SW480 (cell line): ENCODE results near the gene MAN2A2.

Experiments
- DNase-seq: peaks from one replicate; pipeline ENCODE4 v3.0.0-alpha.2; 2016; ENCODE audit warnings: low spot score

The MAN2A2 gene

DNA sequence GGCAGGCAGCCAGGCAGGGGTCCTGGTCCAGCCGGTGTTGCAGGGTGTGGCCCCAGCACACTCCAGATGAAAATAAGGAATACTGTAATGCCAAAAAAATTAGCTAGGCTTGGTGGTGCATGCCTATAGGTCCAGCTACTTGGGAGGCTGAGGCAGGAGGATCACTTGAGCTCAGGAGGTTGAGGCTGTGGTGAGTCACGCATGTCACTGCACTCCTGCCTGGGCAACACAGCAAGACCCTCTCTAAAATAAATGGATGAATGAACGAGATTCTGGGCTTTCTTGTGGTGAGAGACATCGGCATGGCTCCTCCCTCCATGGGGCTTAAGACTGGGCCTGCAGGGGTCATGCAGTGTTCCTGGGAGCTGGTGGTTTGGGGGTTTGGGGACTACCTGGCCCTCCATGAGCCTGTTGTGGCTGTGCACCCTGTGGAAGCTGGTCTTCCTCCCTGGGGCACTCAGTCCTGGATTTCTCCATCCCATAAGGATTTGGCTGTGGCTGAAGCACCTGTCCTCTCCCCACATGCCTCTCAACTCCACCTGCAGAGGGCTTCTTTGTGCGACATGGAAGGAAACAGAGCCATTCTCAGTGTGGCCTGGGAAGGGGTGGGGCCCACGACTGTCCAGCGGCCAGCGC lies 44.0 kb downstream of the MAN2A2 start:
- DNase-seq = no peak

GRCh38 chr15:90947577-90948357 lies 44.7 kb downstream of the MAN2A2 start:
- no peak for DNase-seq

GRCh38 chr15:90948506-90948905 lies 45.4 kb downstream of the MAN2A2 start:
- no peak for DNase-seq

DNA sequence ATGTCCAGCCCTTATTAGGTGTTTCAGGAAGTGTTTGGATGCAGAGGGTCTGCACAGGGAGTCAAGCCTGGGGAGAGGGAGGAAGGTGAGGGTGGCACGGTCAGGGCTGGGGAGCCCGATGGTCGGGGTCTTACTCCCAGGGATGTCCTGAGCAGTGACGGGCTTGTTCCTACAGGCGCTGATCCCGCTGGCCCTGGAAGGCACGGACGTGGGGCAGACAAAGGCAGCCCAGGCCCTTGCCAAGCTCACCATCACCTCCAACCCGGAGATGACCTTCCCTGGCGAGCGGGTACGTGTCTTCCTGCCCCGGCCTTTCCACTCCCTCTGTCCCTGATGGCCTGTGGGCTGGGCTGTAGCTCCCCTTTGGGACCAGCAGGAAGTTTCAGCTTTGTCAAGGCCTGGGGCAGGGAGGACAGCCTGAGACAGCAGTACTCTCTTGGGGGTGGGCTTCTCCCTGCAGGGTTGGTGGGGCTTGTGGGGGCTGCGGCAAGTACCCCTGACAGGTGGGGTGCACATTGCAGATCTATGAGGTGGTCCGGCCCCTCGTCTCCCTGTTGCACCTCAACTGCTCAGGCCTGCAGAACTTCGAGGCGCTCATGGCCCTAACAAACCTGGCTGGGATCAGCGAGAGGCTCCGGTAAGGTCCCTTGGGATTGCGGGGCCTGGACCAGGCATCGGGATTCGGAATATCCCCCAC lies 47.0 kb downstream of the MAN2A2 start:
- no peak for DNase-seq

GRCh38 chr15:90950676-90951075 lies 47.6 kb downstream of the MAN2A2 start:
- no peak for DNase-seq

DNA sequence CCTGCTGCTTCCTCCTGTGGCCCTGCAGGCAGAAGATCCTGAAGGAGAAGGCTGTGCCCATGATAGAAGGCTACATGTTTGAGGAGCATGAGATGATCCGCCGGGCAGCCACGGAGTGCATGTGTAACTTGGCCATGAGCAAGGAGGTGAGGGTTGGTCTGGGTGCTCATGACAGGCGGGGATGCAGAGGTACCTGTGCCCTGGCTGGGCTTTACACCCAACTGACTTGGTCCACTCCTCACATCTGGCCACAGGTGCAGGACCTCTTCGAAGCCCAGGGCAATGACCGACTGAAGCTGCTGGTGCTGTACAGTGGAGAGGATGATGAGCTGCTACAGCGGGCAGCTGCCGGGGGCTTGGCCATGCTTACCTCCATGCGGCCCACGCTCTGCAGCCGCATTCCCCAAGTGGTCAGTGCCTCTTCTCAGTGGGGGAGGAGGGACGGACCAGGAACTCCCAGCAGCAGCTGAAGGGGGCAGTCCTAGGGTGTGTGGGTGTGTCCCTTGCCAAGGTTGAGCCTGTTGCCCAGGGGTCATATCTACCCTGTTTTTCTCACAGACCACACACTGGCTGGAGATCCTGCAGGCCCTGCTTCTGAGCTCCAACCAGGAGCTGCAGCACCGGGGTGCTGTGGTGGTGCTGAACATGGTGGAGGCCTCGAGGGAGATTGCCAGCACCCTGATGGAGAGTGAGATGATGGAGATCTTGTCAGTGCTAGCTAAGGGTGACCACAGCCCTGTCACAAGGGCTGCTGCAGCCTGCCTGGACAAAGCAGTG lies 50.0 kb downstream of the MAN2A2 start:
- no peak for DNase-seq

DNA sequence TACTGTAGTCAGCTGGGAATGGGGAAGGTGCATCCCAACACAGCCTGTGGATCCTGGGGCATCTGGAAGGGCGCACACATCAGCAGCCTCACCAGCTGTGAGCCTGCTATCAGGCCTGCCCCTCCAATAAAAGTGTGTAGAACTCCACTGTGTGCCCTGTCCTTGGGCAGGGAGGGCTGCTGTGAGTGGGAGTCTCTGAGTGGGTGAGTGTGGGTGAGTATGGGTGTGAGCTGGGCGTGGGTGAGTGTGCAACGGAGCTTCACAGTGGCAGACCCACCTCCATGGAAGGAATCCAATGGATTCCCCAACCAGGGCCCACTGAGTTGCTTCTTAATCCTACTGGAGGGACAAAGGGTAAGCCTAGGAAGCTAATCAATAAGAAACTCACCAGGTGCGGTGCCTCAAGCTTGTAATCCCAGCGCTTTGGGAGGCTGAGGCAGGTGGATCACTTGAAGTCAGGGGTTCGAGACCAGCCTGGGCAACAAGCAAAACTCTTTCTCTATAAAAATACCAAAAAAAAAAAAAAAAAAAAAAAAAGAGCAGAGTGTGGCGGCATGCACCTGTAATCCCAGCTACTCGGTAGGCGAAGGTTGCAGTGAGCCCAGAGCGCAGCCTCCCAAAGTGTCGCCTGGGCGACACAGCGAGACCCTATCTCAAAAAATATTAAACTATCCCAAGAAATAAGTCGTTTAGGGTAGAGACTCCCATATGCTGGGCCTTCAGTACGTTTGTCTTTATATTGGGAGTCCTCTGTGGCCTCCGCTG lies 51.0 kb downstream of the MAN2A2 start:
- no peak for DNase-seq

GRCh38 chr15:90954712-90955623 lies 51.9 kb downstream of the MAN2A2 start, which contains the start of gene RCCD1:
RCCD1 (plus strand) TSS chr15:90954884; CDS start chr15:90956735, 1,851 bp downstream.
- DNase-seq = peak; percentile 96

GRCh38 chr15:90955624-90956273 lies 52.6 kb downstream of the MAN2A2 start:
- DNase-seq = no peak

DNA sequence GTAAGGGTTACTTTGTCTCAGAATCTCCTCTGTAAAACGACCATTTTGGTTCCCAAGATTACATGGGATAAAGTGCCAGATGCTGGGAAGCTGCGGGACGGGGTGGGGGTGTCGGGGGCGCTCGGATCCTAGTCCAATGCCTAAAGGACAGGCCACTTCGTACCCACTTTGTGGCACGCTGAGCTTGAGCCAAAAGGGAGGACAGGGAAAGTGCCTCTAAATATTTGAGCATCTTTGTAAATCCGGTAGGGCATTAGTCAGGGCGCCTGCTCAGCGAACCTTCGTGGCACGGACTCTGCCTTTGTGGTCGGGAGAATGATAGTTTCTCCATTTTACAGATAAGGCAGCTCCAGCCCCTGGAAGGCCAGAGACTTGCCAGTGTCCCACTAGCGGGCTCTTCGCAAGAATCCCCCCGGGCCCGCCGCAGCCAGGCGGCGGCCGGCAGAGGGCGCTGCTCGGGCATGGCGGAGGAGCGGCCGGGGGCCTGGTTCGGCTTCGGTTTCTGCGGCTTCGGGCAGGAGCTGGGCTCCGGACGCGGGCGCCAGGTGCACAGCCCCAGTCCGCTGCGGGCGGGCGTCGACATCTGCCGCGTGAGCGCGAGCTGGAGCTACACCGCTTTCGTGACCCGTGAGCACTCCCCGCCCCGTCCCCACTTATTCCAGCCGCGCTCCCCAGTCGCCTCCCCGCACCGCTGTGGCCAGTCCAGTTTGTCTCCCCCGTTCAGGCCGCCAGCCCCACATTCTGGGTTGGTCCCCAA lies 53.4 kb downstream of the MAN2A2 start:
- no peak for DNase-seq

GRCh38 chr15:90957031-90957790 lies 54.1 kb downstream of the MAN2A2 start:
- DNase-seq = no peak

DNA sequence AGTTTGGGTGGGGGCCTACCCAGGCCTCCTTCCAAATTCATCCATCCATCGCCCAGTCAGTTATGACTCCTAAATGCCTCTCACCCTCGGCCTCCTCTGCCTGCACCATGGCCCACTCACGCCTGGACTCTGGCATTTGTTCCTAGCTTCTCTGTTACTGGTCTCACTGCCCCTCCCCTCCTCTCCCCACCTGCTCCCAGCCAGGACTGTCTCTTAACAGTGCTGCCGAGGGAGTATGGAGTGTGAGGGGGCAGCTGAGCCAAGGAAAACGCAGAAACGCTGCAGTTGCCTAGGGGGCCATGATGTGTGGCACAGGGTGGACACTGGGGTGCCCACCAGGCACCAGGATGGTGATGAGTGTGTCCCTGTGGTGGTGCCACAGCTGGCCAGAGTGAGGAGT lies 54.7 kb downstream of the MAN2A2 start:
- no peak for DNase-seq

- no peak for DNase-seq
Measured at GRCh38 chr15:90959028-90959595, 56.0 kb downstream of the MAN2A2 start.

DNA sequence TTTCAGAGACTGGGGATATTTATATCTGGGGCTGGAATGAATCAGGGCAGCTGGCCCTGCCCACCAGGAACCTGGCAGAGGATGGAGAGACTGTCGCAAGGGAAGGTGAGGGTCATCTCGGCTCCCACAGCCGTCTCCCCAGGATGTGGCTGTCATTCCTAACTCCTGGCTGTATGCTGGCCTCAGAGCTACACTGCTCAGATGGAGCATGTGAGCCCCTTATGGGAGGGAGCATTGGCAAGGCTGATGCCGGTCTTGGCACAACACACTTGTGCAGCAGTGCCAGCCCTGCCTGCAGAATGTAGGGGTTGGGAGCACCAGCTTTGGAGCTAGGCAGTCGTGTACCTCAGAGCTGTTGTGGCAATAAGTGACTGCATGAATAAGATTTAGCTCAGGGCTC lies 56.8 kb downstream of the MAN2A2 start:
- no peak for DNase-seq

DNA sequence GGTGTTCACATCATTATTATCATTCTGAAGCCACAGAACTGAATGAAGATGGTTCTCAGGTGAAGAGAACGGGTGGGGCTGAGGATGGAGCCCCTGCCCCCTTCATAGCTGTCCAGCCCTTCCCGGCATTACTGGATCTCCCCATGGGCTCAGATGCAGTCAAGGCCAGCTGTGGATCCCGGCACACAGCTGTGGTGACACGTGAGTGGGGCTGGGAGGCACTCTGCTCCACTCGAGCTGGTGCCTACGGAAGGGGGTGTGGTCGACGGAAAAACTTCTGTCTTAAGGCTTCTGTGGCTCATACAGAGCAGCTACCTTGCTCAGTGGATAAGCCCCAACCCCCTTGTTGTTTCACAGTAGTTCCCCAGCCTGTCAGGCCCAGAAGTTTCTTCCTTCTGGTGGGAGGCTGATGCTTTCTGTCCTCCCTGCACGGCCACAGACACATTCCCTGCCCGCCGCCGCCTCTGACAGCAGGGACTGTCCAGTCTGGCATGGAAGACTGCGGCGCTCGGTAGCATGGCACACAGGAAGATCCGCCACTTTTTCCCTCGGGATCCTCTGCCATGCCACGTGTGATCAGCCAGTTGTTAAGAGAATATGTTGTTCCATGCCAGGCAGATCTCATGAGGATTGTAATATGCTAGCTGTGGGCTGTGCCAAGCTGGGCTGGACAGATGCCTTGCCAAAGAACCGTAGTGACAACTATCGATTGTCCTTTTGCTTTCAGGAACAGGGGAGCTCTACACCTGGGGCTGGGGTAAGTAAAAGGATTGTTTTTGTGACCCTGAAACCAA lies 57.4 kb downstream of the MAN2A2 start:
- DNase-seq = no peak

DNA sequence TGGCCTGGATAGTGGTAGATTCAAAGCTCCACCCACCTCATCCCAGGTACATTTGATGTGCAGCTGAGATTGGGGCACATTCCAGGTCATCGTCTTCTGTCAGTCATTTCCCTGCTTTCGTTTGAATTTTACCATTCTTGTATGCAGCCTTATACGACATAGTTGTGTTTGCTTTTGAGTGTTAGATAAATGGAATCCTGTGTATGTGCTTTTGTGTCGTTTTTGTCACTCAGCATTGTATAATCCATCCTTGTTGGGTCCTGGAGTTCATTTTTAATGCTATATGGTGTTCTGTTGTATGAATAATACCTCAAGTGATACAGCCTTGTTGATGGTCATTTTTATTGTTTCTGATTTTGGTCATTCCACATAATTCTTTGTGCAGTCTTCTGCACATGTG lies 58.9 kb downstream of the MAN2A2 start:
- DNase-seq = no peak

DNA sequence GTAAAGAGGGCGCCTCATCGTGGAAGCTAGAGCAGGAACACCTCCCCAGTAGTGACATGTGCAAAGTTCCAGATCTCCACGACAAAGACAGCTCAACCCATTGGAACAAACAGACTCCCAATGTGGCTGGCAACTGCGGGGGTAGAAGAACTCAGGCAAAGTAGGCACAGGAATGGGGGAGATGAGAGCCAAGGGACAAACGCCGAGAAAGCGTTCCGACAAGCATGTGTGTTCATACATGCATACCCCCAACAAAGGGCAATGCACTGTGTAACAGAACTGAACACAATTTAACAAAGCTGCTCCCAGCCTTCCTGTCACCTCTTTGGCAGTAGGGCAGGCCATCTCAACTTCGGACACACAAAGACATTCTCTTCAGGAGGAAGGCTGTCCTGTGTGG lies 63.2 kb downstream of the MAN2A2 start:
- DNase-seq = no peak
